Stimulated activated CD8-positive, alpha-beta memory T cell treated with anti-CD3 and anti-CD28 coated beads, Interleukin-7, amount 100 ng/mL, for 48 hours (primary cell): ENCODE measurements around the gene ARRDC1.
"Not testable (repeated sequence)": the region's sequence is repeated elsewhere in the genome, so short reads cannot be mapped to it uniquely, and the experiment has no call there.

Experiments used
- DNase-seq, 2 donors: peaks; one replicate each; pipeline ENCODE4 v3.0.0-alpha.2; 2020; ENCODE audit warnings: low read depth in 1 of 2; ENCODE audit errors: extremely low read depth in 1 of 2

Gene ARRDC1

DNA sequence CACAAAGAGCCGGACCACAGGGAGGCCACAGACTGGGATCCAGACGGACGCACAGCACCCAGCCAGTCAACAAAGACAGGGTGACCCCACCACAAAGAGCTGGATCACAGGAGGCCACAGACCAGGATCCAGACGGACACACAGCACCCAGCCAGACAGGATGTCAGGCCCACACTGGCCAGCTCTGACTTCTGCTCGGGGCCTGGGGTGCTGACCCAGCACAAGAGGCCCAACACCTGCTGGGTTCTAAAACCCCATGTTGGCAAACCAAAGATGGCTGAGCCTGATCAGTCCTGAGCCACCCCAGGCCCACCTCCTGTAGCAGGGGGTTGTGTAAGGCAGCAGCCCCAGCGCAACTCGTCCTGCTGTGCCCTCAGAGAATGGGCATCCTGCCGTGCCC is 21.5 kb upstream of the ARRDC1 start:
- DNase-seq: no peak

DNA sequence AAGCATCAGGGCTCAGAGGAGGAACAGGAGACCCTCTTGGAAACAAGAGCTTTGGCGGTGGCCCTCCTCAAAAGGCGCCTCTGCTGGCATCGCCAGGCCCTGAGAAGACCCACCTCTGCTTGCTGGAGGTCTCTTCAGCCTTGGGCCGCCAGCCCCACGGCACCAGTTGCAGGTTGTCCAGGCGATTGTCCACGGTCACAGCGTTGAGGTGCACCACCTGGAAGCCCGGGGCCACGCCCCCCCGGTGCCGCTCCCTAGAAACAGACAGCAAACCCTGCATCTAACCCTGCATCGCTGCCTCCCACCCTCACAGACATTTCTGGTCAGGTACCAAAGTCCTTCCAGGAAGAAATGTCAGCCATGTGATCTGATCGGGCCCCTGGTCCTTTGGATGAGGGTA is 18.6 kb upstream of the ARRDC1 start:
- no peak for DNase-seq

GRCh38 chr9:137588311-137588710 is 17.2 kb upstream of the ARRDC1 start:
- no peak for DNase-seq

GRCh38 chr9:137588891-137589290 is 16.6 kb upstream of the ARRDC1 start:
- no peak for DNase-seq

DNA sequence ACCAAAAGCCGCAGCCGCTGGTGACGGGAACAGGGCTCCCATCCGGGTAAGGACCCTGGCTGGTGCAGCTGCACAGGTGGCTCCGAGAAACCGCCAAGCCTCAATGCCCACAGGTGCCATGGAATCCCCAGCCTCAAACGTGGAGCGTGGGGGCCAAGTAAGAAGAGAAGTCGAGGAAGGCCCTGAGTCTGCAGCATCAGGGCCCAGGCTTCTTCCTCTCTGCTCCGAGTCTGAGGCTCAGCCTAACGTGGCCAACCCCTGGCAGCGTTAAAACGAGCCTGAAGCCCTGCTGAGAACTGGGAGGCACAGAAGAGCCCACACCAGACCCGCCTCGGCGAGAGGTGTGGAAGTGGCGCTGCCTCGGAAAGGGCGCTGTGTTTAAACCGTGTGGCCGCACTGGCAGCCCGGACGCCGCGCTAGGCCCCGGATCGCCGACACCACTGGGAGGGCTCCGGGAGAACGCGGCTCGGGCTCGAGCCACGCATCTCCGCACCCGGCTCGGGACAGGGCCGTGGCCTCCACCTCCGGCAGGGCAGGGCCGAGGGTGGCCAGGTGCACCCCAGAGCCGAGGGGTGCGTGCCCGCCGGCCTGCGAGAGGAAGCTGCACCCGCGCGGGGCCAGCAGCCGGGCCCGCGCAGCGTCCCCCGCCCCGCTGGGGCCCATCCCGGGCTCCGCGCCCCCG is 15.9 kb upstream of the ARRDC1 start:
- DNase-seq: no peak

DNA sequence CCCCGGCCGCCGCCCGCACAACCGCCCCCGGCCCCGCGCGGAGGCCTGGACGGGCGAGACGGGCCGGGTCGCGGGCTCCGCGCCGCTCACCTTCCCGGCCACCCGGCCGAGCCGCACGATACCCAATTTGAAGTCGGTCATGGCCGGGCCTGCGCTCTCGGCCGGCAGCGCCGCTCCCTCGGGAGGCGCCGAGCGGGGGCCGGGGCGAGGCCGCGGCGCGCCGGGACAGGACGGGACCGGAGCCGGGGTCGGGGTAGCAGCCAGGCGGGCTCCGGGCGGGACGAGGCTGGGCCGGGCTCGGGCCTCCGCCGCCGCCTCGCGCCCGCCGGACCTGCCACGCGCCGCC is 15.4 kb upstream of the ARRDC1 start:
- no peak for DNase-seq

DNA sequence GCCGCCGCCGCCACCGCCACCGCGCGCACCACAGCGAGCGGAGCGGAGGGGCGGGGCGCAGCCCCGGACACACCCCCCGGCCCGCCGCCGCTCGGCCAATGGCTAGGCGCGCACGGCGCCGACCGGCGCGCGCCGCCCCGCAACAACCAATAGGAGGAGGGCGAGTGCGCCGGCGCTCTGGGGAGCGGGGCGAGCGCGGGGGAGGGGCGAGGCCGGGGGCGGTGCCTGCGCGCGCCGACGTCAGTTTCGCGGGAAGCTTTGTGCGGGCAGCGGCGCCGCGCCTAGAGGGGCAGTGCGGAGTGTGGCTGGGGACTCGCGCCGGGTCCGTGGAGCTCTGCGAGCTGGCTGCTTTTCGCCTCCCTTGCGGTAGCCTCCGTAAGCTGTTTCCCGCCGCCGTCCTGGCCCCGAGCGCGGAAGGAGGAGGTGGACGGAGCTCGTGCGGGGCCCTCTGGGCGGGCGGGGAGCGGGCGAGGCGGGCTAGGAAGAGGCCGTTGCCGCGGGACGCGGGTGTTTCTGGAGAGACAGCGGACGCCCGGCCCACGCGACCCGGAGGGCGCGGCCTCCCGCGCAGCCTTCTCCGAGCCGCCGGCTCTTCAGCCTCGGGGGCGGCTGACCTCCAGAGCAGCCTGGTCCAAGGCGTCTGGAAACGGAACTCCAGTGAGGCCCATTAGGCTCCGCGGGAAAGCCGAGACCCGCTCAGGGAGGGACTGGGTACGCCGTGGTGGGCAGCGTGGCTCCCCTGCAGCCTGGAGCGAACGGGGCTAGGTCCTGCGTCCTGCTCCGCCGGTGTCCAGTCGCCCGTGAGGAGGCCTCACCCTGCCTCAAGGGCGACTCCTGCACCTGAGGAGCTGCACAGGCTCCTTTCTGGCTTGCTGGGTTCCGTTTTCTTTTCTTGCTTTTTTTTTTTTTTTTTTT is 14.8 kb upstream of the ARRDC1 start, which contains the start of gene ZMYND19:
TSS of gene ZMYND19 (minus strand) at position 44 of the 915 bp plus-strand sequence. CDS start 249 bp downstream, outside the sequence.
- peak; percentile 68 to 85 for DNase-seq

DNA sequence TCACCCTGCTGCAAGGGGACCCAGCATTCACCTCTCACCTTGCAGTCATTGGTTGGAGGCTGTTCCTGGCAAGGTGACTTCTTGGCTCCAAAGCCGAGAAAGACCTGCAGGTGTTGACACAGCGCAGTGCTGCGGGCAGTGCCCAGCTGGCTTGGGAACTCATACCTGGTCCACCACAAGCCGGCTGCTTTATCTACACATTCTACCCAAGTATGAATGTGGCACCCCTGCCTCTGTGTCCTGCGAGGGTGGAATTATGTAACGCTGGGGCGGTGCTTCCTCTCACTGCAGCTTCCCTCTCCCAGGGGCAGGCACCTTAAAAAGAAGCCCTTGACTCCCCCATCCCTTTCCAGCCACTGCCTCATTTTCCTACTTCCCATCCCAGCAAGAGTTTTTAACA is 12.7 kb upstream of the ARRDC1 start:
- no peak for DNase-seq

- no peak for DNase-seq
Measured at GRCh38 chr9:137593176-137593575, 12.3 kb upstream of the ARRDC1 start.

DNA sequence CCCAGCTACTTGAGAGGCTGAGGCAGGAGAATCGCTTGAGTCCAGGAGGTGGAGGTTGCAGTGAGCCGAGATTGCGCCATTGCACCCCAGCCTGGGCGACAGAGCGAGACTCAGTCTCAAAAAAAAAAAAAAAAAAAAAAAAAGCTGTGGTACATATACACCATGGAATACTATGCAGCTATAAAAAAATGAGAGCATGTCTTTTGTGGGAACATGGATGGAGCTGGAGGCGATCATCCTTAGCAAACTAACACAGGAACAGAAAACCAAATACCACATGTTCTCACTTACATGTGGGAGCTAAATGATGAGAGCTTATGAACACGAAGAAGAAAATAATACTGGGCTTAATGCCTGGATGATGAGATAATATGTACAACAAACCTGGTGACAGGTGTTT is 8.9 kb upstream of the ARRDC1 start:
- not testable (repeated sequence) for DNase-seq

GRCh38 chr9:137598943-137599342 is 6.5 kb upstream of the ARRDC1 start:
- DNase-seq: no peak

GRCh38 chr9:137602661-137603060 is 2.8 kb upstream of the ARRDC1 start:
- DNase-seq: no peak

GRCh38 chr9:137603879-137604278 is 1.6 kb upstream of the ARRDC1 start:
- no peak for DNase-seq

DNA sequence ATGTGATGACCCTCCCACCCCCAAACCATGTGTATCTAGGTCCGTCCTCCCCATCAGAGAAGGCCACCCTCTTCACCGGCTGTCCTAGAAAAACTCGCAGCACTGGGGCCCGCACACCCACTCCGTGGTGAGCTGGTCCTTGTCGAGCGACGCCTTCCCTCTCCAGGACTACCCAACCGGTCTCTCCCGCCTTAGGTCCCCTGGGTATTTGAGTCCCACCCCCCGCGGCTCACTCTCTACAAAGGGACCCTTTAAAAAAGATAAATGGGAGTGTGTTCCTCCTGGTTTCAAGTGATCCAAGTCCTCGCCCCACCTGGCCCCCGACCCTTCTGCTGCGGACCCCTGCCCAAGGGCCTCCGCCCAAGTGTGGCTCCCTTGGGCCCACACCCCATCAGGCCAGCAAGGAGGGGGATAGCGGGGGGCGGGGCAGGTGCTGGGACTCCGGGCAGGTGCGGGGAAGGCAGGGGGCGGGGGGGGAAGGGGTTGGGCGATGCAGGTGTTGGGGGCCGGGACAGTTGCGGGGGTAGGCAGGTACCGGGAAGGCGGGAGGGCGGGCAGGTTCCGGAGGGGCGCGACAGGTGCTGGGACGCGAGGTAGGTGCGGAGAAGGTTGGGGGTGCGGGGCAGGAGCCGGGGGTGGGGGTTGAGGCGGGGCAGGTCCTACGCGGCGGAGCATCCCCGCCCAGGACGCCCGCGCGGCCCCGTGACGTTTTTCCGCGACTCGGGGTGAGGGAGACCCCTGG is 970 bp upstream of the ARRDC1 start:
- DNase-seq: no peak

DNA sequence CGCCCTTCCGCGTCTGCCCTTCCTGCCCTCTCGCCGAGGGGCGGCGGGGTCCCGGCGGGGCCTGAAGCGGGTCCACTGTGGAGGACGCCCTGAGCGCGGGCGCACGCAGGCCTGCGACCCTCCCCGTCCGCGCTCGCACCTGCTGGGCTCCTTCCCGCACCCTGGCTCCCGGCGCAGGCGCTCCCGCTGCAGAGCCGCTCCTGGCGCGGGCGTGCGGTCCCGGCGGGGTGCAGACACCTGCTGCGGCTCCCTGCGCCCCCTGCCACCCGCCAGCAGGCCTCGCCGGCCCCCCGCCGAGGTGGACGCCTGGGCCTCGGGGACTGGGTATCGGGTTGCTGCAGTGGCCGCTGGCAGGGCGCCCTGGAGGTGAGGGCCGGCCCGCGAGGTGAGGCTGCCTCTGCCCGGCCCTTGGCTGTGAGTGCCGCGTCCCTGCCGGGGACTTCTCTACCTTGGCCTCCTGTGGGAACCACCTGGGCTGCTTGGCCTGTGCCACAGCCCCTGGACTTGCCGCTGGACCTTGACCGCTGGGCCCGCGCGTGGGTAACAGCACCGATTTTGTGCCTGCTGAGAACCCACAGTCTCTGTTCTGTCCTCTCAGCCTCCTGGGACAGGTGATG is 627 bp downstream of the ARRDC1 start:
- no peak for DNase-seq

- DNase-seq: no peak
Measured at GRCh38 chr9:137606734-137607138, 1.2 kb downstream of the ARRDC1 start.

DNA sequence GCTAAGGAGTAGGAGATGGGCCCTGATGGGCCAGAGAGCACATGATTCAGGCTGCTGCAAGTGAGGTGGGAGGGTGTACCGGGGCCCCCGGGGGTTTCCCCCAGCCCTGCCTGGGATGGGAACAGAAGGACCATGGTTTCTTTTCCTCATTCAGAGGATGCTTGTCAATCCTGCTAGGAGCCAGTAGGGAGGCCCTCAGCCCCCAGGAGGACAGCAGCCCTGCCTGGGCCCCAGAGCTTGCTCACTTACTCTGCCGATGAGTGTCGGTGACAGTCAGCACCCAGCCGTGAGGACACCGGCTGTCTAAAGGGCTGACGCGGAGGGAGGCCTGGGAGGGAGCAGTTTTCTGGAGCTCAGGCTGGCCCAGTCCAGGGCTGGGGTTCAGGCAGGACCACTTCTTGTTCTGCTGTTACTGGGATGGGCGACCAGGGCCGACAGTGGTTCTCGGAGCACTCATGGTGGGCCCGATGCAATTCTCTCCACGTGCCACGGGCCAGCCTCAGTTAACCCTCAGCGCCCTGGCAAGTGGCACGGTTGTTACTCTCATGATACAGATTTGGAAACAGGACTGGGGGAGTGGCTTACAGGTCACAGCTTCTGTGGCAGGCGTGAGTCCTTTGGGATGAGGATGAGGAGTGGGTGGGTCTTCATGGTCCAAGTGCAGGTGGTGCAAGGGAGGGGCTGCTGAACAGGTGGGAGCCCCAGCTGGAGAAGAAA is 1.8 kb downstream of the ARRDC1 start:
- no peak for DNase-seq

DNA sequence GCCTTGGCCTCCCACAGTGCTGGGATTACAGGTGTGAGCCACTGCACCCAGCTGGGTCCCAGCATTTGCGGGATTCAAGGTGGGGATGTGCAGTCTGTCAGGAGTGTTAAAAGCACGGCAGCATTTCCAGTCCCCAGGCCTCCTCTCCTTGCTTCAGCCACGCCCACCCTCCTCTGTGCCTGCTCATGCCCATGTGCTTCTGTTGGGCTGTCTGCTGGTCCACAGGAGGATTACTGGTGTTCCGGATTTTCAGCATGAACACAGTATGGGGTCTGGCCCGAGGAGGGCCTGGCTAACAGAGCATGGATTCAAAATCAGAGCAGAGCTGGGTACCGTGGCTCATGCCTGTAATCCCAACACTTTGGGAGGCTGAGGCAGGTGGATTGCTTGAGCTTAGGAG is 5.5 kb downstream of the ARRDC1 start:
- no peak for DNase-seq

GRCh38 chr9:137611623-137612609 is 6.4 kb downstream of the ARRDC1 start:
- no peak for DNase-seq
